Measurements from ENCODE around the gene CD79B. TPM values are rescaled to one million over a fixed set of nuclear protein-coding genes. Genes with fewer than 3 reads are reported as not detected.

The CD79B gene
- total RNA-seq (2022; extraction: Qiagen RNA extraction): 0.10 TPM in 1 of 5 replicates, not detected in the others

DNA sequence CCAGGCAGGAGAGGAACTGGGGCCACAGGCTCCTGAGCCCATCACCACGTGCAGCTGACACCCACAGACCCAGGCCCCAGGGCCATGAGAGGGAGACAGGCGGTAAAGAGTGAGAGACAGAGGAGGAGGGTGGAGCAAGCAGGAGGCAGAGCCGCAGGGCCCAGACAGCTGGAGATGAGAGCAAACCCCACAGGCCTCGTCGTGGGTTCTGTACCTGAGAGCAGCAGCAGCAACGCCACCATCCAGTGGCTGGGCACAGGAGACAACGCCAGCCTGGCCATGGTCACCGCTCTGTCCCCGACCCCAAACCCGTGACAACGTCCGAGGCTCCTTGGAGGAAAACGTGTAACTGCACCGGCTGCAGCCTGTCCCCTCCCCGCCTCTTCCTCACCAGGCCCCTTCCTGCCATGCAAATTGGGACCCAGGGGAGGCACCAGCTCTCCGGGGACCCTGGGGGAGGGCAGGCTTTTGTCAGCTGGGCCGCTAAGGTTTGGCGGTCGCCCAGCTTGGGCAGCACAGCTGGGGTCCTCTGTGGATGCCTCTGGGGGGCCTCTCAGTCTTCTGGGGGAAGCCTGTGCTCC, at the start of gene CD79B:
Gene CD79B (minus strand): TSS at position 351 of the 581 bp plus-strand sequence. CDS start 70 bp downstream, at position 281.

DNA sequence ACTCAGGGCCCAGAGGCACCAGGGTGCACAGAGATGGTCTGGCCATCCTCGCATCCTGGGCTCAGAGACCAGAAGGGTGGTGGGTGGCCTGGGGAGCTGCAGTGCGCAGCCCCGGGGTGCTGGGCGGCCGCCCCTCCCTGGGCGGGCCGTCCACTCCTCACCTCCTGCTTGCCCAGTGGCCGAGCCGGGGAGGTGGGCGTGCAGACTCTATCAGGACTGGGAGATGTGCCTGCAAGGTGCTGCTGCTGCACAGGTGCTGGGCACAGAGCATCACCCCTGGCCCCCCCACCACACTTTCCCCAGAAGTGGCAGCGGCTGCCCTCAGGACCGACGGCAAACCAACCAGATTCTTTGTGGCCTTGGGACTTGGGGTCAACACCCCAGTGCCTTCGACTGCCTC, 40.7 kb upstream of the CD79B start, which contains the start of gene SCN4A:
Gene SCN4A (minus strand): TSS at position 123 of the 400 bp plus-strand sequence. CDS start 77 bp downstream, at position 46.

DNA sequence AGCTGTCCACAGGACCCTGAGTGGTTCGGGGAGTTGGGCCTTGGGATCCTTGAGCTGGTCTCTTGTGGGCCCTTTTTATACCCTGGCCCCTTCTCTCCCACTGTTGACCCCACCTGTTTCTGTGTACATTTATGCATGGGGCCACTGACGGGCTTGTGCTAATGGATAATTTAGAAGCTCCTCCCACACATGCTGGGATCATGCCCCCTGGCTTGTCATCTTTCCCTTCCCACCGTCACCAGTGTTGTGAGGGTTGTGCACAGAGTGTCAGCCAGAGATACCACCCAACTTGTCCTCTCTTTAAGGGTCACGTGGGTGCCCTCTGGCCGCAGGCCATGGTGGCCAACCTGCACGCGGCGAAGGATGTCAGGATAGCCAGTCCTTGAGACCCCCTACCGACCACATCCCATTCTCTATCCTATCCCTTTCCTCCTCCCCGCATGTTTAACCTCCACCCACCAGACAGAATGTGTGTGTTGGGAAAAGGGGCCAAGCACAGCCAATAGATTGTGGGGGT, 13.3 kb downstream of the CD79B start, which contains the start of gene GH1:
Gene GH1 (minus strand): TSS at position 51 of the 517 bp plus-strand sequence. CDS start 63 bp downstream, outside the sequence.

DNA sequence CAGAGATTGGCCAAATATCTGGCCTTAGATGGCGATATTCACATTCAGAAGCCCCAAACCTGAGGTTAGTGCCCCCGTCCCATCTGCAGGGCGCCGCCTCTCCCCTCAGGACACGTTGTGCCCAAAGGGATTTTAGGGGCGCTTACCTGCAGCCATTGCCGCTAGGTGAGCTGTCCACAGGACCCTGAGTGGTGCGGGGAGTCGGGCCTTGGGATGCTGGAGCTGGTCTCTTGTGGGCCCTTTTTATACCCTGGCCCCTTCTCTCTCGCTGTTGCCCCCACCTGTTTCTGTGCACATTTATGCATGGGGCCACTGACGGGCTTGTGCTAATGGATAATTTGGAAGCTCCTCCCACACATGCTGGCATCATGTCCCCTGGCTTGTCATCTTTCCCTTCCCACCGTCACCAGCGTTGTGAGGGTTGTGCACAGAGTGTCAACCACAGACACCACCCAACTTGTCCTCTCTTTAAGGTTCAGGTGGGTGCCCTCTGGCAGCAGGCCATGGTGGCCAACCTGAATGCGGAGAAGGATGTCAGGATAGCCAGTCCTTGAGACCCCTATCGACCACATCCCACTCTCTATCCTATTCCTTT, 21.0 kb downstream of the CD79B start, which contains the start of gene CSHL1:
Gene CSHL1 (minus strand): TSS at position 218 of the 595 bp plus-strand sequence. CDS start 62 bp downstream, at position 156.

DNA sequence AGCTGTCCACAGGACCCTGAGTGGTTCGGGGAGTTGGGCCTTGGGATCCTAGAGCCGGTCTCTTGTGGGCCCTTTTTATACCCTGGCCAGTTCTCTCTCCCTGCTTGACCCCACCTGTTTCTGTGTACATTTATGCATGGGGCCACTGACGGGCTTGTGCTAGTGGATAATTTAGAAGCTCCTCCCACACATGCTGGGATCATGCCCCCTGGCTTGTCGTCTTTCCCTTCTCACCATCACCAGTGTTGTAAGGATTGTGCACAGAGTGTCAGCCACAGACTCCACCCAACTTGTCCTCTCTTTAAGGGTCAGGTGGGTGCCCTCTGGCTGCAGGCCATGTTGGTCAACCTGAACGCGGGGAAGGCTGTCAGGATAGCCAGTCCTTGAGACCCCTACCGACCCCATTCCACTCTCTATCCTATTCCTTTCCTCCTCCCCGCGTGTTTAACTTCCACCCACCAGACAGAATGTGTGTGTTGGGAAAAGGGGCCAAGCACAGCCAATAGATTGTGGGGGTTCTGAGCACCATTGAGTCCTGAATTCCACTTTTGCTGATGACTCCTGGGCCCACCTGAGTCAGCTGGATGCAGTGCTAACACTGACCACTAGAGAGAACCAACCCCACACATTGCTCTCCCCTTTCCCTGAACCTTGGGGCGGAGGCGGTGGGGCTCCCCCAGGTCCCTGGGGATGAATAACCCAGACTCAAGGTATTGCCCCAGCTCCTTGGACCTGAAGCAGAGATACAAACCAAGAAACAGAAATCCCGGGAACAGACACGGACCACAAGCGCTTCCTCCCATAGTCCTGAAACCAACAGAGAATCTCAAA, 35.4 kb downstream of the CD79B start, which contains the start of gene CSH1:
Gene CSH1 (minus strand): TSS at position 51 of the 831 bp plus-strand sequence. CDS start 63 bp downstream, outside the sequence.

DNA sequence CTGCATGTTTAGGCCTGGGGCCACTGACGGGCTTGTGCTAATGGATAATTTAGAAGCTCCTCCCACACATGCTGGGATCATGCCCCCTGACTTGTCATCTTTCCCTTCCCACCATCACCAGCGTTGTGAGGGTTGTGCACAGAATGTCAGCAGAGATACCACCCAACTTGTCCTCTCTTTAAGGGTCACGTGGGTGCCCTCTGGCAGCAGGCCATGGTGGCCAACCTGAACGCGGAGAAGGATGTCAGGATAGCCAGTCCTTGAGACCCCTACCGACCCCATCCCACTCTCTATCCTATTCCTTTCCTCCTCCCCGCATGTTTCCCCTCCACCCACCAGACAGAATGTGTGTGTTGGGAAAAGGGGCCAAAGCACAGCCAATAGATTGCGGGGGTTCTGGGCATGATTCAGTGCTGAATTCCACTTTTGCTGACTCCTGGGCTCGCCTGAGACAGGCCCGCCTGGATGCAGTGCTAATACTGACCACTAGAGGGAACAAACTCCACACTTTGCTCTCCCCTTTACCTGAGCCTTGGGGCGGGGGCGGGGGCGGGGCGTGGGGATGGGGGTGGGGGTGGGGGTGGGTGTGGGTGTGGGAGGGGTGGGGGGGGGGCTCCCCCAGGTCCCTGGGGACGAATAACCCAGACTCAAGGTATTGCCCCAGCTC, 50.1 kb downstream of the CD79B start, which contains the start of gene GH2:
Gene GH2 (minus strand): TSS at position 10 of the 667 bp plus-strand sequence. CDS start 143 bp downstream, outside the sequence.

Other genes with a start within 250 kb of the CD79B start
- gene LIMD2, start 232.2 kb downstream of the CD79B start, total RNA-seq (2022; extraction: Qiagen RNA extraction): 8.2 to 14.8 TPM (median 13.1 TPM) in 5 replicates
- 25.8 to 28.4 TPM (median 27.3 TPM) in 5 replicates for gene STRADA, start 190.5 kb downstream of the CD79B start, total RNA-seq (2022; extraction: Qiagen RNA extraction)
- gene CCDC47, start 158.7 kb downstream of the CD79B start, total RNA-seq (2022; extraction: Qiagen RNA extraction): 86.7 to 139 TPM (median 96.1 TPM) in 5 replicates
- 89.4 to 111 TPM (median 92.0 TPM) in 5 replicates for gene DDX42, start 158.2 kb downstream of the CD79B start, total RNA-seq (2022; extraction: Qiagen RNA extraction)
- 207 to 250 TPM (median 220 TPM) in 5 replicates for gene PSMC5, start 104.9 kb downstream of the CD79B start, total RNA-seq (2022; extraction: Qiagen RNA extraction)
- 56.4 to 67.6 TPM (median 56.9 TPM) in 5 replicates for gene FTSJ3, start 104.7 kb downstream of the CD79B start, total RNA-seq (2022; extraction: Qiagen RNA extraction)
- 54.2 to 65.6 TPM (median 59.7 TPM) in 5 replicates for gene SMARCD2, start 89.6 kb downstream of the CD79B start, total RNA-seq (2022; extraction: Qiagen RNA extraction)
- not detected in 5 replicates for gene CSH2, start 58.7 kb downstream of the CD79B start, total RNA-seq (2022; extraction: Qiagen RNA extraction)
- gene GH2, start 50.4 kb downstream of the CD79B start, total RNA-seq (2022; extraction: Qiagen RNA extraction): not detected in 5 replicates
- gene CSH1, start 35.8 kb downstream of the CD79B start, total RNA-seq (2022; extraction: Qiagen RNA extraction): not detected in 5 replicates
- gene CSHL1, start 21.1 kb downstream of the CD79B start, total RNA-seq (2022; extraction: Qiagen RNA extraction): not detected in 5 replicates
- not detected in 5 replicates for gene GH1, start 13.5 kb downstream of the CD79B start, total RNA-seq (2022; extraction: Qiagen RNA extraction)
- 0.02 to 0.06 TPM (median 0.02 TPM) in 5 replicates for gene SCN4A, start 40.6 kb upstream of the CD79B start, total RNA-seq (2022; extraction: Qiagen RNA extraction)
- gene PRR29, start 66.0 kb upstream of the CD79B start, total RNA-seq (2022; extraction: Qiagen RNA extraction): 0.47 to 0.95 TPM (median 0.71 TPM) in 5 replicates
- 0.07 to 0.10 TPM in 2 of 5 replicates, not detected in the others for gene ICAM2, start 88.3 kb upstream of the CD79B start, total RNA-seq (2022; extraction: Qiagen RNA extraction)
- gene ERN1, start 197.8 kb upstream of the CD79B start, total RNA-seq (2022; extraction: Qiagen RNA extraction): 3.4 to 4.8 TPM (median 3.9 TPM) in 5 replicates